Inferior parietal cortex (tissue), 1 donor: ENCODE data around the gene HLA-A.

Experiments
- DNase-seq: peaks from one replicate; pipeline ENCODE4 v3.0.0-alpha.2; 2016; ENCODE audit errors: extremely low spot score

Gene HLA-A

GRCh38 chr6:29986179-29986781 lies 43.9 kb downstream of the HLA-A start:
- no peak for DNase-seq

GRCh38 chr6:29989211-29989610 lies 46.9 kb downstream of the HLA-A start:
- no peak for DNase-seq

GRCh38 chr6:29990931-29991330 lies 48.6 kb downstream of the HLA-A start:
- DNase-seq, result no peak

- DNase-seq, result no peak
Observed at GRCh38 chr6:29992807-29993206, 50.5 kb downstream of the HLA-A start.

GRCh38 chr6:29994826-29995225 lies 52.5 kb downstream of the HLA-A start:
- no peak for DNase-seq

GRCh38 chr6:29995340-29995777 lies 53.0 kb downstream of the HLA-A start:
- no peak for DNase-seq
